Tibial nerve (tissue), 4 donors: Measurements from ENCODE around the gene USP32.

Experiments
- EP300 ChIP-seq, 2 donors: sonication (generic); formaldehyde crosslinking; IDR thresholded peaks; one replicate each; pipeline ENCODE4 v1.6.1; 2017; ENCODE audit warnings: antibody characterized with exemption in 2 of 2, mild to moderate bottlenecking in 1 of 2
- POLR2A ChIP-seq, 2 donors: fragments of 450-650 bp; IDR thresholded peaks; one replicate each; pipeline ENCODE4 v1.6.1; 2017; ENCODE audit warnings: antibody characterized with exemption in 2 of 2, mild to moderate bottlenecking in 2 of 2, moderate library complexity in 2 of 2
- TF ChIP-seq, protein P1 (sequence below), 5 experiments: fragments of 200-600 bp in 3 of 5; fragments of 450-650 bp in 2 of 5; sonication (generic) in 3 of 5; IDR thresholded peaks; one replicate each; pipeline ENCODE4 v1.5.1; 2016 to 2019; ENCODE audit warnings: antibody characterized with exemption in 5 of 5, mild to moderate bottlenecking in 3 of 5, moderate library complexity in 2 of 5

DNA sequence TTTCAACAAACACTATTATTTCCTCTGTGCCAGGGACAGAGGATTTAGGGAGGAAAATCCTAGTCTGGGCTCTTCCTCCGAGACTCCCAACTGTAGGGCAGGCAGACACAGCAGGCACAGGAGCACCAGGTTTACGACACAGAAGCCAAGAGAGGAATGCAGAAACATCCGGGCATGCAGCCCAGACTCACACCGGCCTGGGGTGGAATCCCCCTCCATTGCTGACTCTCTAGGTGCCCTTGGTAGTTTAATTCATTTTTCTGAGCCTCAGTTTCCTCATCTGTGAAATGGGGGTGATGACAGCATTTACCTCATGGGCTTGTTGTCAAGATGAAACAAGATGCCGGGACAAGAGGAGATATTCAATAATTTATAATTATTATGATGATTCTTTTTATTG, 227.2 kb downstream of the USP32 start:
- TF ChIP-seq, protein P1, sequence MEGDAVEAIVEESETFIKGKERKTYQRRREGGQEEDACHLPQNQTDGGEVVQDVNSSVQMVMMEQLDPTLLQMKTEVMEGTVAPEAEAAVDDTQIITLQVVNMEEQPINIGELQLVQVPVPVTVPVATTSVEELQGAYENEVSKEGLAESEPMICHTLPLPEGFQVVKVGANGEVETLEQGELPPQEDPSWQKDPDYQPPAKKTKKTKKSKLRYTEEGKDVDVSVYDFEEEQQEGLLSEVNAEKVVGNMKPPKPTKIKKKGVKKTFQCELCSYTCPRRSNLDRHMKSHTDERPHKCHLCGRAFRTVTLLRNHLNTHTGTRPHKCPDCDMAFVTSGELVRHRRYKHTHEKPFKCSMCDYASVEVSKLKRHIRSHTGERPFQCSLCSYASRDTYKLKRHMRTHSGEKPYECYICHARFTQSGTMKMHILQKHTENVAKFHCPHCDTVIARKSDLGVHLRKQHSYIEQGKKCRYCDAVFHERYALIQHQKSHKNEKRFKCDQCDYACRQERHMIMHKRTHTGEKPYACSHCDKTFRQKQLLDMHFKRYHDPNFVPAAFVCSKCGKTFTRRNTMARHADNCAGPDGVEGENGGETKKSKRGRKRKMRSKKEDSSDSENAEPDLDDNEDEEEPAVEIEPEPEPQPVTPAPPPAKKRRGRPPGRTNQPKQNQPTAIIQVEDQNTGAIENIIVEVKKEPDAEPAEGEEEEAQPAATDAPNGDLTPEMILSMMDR (IDR thresholded peaks at IDR 0.05) = no peak
- TF ChIP-seq POLR2A (IDR thresholded peaks at IDR 0.05) (no peak), EP300 (IDR thresholded peaks at IDR 0.05) (no peak)
